ENCODE measurements around the gene PGLYRP1.

The PGLYRP1 gene

GRCh38 chr19:46042252-46042883, 19.5 kb upstream of the PGLYRP1 start:
- Mint-ChIP-seq H3K36me3 (ENCODE audit: insufficient read depth) (no peaks in the 10 kb centered on the region), H3K27ac (no peak overlapping the region), H3K9me3 (no peaks in the 10 kb centered on the region), H3K4me3 (no peak overlapping the region), H3K27me3 (peaks cover 68 to 84% of the 10 kb centered on the region in 2 donors), H3K4me1 (ENCODE audit: low read depth in 2 of 2) (no peaks in the 10 kb centered on the region)
- no peak for ATAC-seq (replicated peaks)
- DNase-seq, result no peak

GRCh38 chr19:46040952-46041500, 18.2 kb upstream of the PGLYRP1 start, which contains the start of gene IGFL4:
TSS of gene IGFL4 (minus strand) at chr19:46041002. CDS start at chr19:46040962, 40 bp downstream.
- DNase-seq (no peak), ATAC-seq (replicated peaks) (no peak)
- H3K4me3 Mint-ChIP-seq, result no peak within 1 kb of the TSS
- peaks cover 61 to 82% of the 10 kb centered on the region in 2 donors for H3K27me3 Mint-ChIP-seq
- no peaks in the 10 kb centered on the region for H3K4me1 Mint-ChIP-seq (ENCODE audit: low read depth in 2 of 2)
- no peak within 1 kb of the TSS for H3K27ac Mint-ChIP-seq
- no peaks in the 10 kb centered on the region for H3K9me3 Mint-ChIP-seq
- no peaks in the 10 kb centered on the region for H3K36me3 Mint-ChIP-seq (ENCODE audit: insufficient read depth)

- ATAC-seq (replicated peaks), result no peak
- DNase-seq, result no peak
- H3K9me3 Mint-ChIP-seq, result no peaks in the 10 kb centered on the region
- H3K4me3 Mint-ChIP-seq, result no peak overlapping the region
- H3K4me1 Mint-ChIP-seq (ENCODE audit: low read depth in 2 of 2), result no peaks in the 10 kb centered on the region
- no peak overlapping the region for H3K27ac Mint-ChIP-seq
- H3K36me3 Mint-ChIP-seq (ENCODE audit: insufficient read depth), result no peaks in the 10 kb centered on the region
- H3K27me3 Mint-ChIP-seq, result peaks cover 57 to 82% of the 10 kb centered on the region in 2 donors
Observed at GRCh38 chr19:46040125-46040524, 17.3 kb upstream of the PGLYRP1 start.

GRCh38 chr19:46036744-46037128, 13.9 kb upstream of the PGLYRP1 start:
- ATAC-seq (replicated peaks) (no peak), DNase-seq (no peak)
- H3K4me3 Mint-ChIP-seq, result no peak overlapping the region
- H3K27ac Mint-ChIP-seq, result no peak overlapping the region
- H3K4me1 Mint-ChIP-seq (ENCODE audit: low read depth in 2 of 2), result no peaks in the 10 kb centered on the region
- H3K9me3 Mint-ChIP-seq, result no peaks in the 10 kb centered on the region
- peaks cover 43 to 79% of the 10 kb centered on the region in 2 donors for H3K27me3 Mint-ChIP-seq
- H3K36me3 Mint-ChIP-seq (ENCODE audit: insufficient read depth), result no peaks in the 10 kb centered on the region

GRCh38 chr19:46035986-46036743, 13.3 kb upstream of the PGLYRP1 start:
- no peaks in the 10 kb centered on the region for H3K9me3 Mint-ChIP-seq
- peaks cover 41 to 79% of the 10 kb centered on the region in 2 donors for H3K27me3 Mint-ChIP-seq
- no peak overlapping the region for H3K4me3 Mint-ChIP-seq
- H3K36me3 Mint-ChIP-seq (ENCODE audit: insufficient read depth), result no peaks in the 10 kb centered on the region
- DNase-seq, result no peak
- H3K4me1 Mint-ChIP-seq (ENCODE audit: low read depth in 2 of 2), result no peaks in the 10 kb centered on the region
- ATAC-seq (replicated peaks), result no peak
- H3K27ac Mint-ChIP-seq, result no peak overlapping the region

GRCh38 chr19:46035546-46035945, 12.7 kb upstream of the PGLYRP1 start:
- Mint-ChIP-seq H3K4me3 (no peak overlapping the region), H3K9me3 (no peaks in the 10 kb centered on the region), H3K27me3 (peaks cover 40 to 79% of the 10 kb centered on the region in 2 donors), H3K4me1 (ENCODE audit: low read depth in 2 of 2) (no peaks in the 10 kb centered on the region), H3K27ac (no peak overlapping the region), H3K36me3 (ENCODE audit: insufficient read depth) (no peaks in the 10 kb centered on the region)
- DNase-seq (no peak), ATAC-seq (replicated peaks) (no peak)

- Mint-ChIP-seq H3K27ac (no peak overlapping the region), H3K9me3 (no peaks in the 10 kb centered on the region), H3K36me3 (ENCODE audit: insufficient read depth) (no peaks in the 10 kb centered on the region), H3K4me3 (no peak overlapping the region), H3K27me3 (peaks cover 40 to 86% of the 10 kb centered on the region in 2 donors), H3K4me1 (ENCODE audit: low read depth in 2 of 2) (peaks cover 4% of the 10 kb centered on the region in 2 donors)
- ATAC-seq (replicated peaks) (no peak), DNase-seq (no peak)
Observed at GRCh38 chr19:46033401-46033800, 10.5 kb upstream of the PGLYRP1 start.

GRCh38 chr19:46032597-46033025, 9.8 kb upstream of the PGLYRP1 start:
- H3K27me3 Mint-ChIP-seq, result peaks cover 40 to 86% of the 10 kb centered on the region in 2 donors
- H3K9me3 Mint-ChIP-seq, result no peaks in the 10 kb centered on the region
- no peak overlapping the region for H3K4me3 Mint-ChIP-seq
- H3K36me3 Mint-ChIP-seq (ENCODE audit: insufficient read depth), result no peaks in the 10 kb centered on the region
- H3K4me1 Mint-ChIP-seq (ENCODE audit: low read depth in 2 of 2), result peaks cover 4% of the 10 kb centered on the region in 2 donors
- H3K27ac Mint-ChIP-seq, result no peak overlapping the region
- DNase-seq (no peak), ATAC-seq (replicated peaks) (no peak)

GRCh38 chr19:46031781-46032596, 9.1 kb upstream of the PGLYRP1 start:
- Mint-ChIP-seq H3K9me3 (no peaks in the 10 kb centered on the region), H3K27me3 (peaks cover 38 to 80% of the 10 kb centered on the region in 2 donors), H3K4me1 (ENCODE audit: low read depth in 2 of 2) (peaks cover 4% of the 10 kb centered on the region in 2 donors), H3K36me3 (ENCODE audit: insufficient read depth) (no peaks in the 10 kb centered on the region), H3K27ac (no peak overlapping the region), H3K4me3 (no peak overlapping the region)
- no peak for ATAC-seq (replicated peaks)
- DNase-seq, result no peak

- peaks cover 7 to 11% of the 10 kb centered on the region in 2 donors for H3K4me1 Mint-ChIP-seq (ENCODE audit: low read depth in 2 of 2)
- peaks cover 42 to 82% of the 10 kb centered on the region in 2 donors for H3K27me3 Mint-ChIP-seq
- no peak overlapping the region for H3K4me3 Mint-ChIP-seq
- H3K36me3 Mint-ChIP-seq (ENCODE audit: insufficient read depth), result no peaks in the 10 kb centered on the region
- ATAC-seq (replicated peaks) (no peak), DNase-seq (no peak)
- H3K27ac Mint-ChIP-seq, result no peak overlapping the region
- no peaks in the 10 kb centered on the region for H3K9me3 Mint-ChIP-seq
Observed at GRCh38 chr19:46030812-46031550, 8.1 kb upstream of the PGLYRP1 start.

- Mint-ChIP-seq H3K4me1 (ENCODE audit: low read depth in 2 of 2) (peaks cover 9 to 15% of the 10 kb centered on the region in 2 donors), H3K27ac (no peak overlapping the region), H3K9me3 (no peaks in the 10 kb centered on the region), H3K27me3 (peaks cover 31 to 67% of the 10 kb centered on the region in 2 donors), H3K36me3 (ENCODE audit: insufficient read depth) (no peaks in the 10 kb centered on the region), H3K4me3 (no peak overlapping the region)
- DNase-seq, result no peak
- no peak for ATAC-seq (replicated peaks)
Observed at GRCh38 chr19:46025835-46026234, 3.0 kb upstream of the PGLYRP1 start.

GRCh38 chr19:46023311-46023779, 492 bp upstream of the PGLYRP1 start:
- Mint-ChIP-seq H3K4me1 (ENCODE audit: low read depth in 2 of 2) (peaks cover 5 to 11% of the 10 kb centered on the region in 2 donors), H3K27me3 (peaks cover 17 to 44% of the 10 kb centered on the region in 2 donors), H3K36me3 (ENCODE audit: insufficient read depth) (no peaks in the 10 kb centered on the region), H3K27ac (no peak overlapping the region), H3K9me3 (no peaks in the 10 kb centered on the region), H3K4me3 (no peak overlapping the region)
- DNase-seq, result no peak
- ATAC-seq (replicated peaks), result no peak

Measured in effector memory CD8-positive, alpha-beta T cell (primary cell).